NB4 (cell line): ENCODE results near the gene RNF212.
"Not testable (repeated sequence)": the region's sequence is repeated elsewhere in the genome, so short reads cannot be mapped to it uniquely, and the experiment has no call there.

Experiments
- DNase-seq: peaks from one replicate; pipeline ENCODE4 v3.0.0; 2010; ENCODE audit warnings: low read depth
- H3K4me3 ChIP-seq: one replicate; pipeline ENCODE4 v1.5.1; 2011; ENCODE audit warnings: mild to moderate bottlenecking, low read depth, low read length, moderate library complexity
- MYC ChIP-seq: IDR thresholded peaks from 2 replicates; pipeline ENCODE4 v1.6.1; 2011; ENCODE audit warnings: low read depth, low read length
- POLR2A ChIP-seq: IDR thresholded peaks from 2 replicates; pipeline ENCODE4 v1.6.1; 2011; ENCODE audit warnings: mild to moderate bottlenecking; ENCODE audit not compliant: insufficient read length; ENCODE audit errors: extremely low read depth
- TF ChIP-seq, protein P1 (sequence below): IDR thresholded peaks from 2 replicates; pipeline ENCODE4 v1.6.1; 2011; ENCODE audit warnings: low read depth, low read length
- TF ChIP-seq, protein P2 (sequence below): IDR thresholded peaks from one replicate; pipeline ENCODE4 v1.5.1; 2012; ENCODE audit warnings: low read depth, low read length

Gene RNF212

DNA sequence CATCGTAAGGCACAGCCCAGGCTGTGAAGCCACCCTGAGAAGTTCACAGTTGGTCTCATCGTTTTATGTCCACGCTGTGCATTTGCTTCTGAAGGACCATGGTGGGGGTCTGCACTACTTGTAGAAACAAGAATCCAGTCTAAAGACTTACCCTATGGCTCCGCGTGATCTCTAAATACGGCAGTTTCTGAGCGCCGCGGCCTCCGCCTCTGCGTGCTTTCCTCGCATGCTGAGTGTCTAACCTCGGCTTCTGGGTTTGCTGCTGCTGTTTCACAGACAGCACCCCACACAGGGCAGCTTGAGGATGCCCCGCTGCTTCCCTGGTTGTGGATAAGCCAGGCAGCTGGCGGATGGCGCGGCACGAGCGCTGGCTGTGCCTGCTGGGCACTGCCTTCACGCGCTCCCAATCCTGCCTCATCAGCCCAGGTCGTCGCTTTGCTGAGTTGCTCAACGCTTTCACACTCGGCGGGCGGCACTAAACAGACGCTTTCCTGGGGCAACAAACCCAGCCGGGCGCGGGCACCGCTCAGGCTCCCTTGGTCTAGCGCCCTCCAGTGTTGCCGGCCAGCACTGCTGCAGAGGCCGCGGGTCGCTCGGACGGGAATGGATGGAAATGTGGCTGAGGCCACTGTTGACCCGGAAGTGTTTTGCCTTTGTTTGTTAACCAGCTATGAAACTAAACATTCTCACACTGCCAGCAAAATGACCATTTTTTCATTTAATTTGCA is 62.7 kb downstream of the RNF212 start:
- DNase-seq, result no peak
- H3K4me3 ChIP-seq, result no peak overlapping the region

DNA sequence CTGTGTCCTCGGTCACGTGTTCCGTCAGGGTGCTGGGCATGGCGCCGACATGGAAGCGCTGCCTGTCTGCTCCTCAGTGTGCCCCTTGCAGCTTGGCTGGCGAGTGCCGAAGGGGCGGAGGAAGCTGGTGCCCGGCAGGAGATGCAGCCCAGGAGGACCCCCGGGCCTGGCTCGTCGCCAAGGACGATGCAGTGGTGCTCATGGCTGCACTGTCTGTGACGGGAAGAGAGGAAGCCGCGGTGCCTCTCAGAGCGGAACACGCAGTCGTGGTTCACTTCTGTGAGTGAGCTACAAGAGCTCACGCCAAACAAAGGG is 63.8 kb downstream of the RNF212 start:
- no peak for DNase-seq
- TF ChIP-seq POLR2A (no peak), MYC (no peak)
- TF ChIP-seq, protein P1, sequence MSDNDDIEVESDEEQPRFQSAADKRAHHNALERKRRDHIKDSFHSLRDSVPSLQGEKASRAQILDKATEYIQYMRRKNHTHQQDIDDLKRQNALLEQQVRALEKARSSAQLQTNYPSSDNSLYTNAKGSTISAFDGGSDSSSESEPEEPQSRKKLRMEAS, result no peak
- TF ChIP-seq, protein P2, sequence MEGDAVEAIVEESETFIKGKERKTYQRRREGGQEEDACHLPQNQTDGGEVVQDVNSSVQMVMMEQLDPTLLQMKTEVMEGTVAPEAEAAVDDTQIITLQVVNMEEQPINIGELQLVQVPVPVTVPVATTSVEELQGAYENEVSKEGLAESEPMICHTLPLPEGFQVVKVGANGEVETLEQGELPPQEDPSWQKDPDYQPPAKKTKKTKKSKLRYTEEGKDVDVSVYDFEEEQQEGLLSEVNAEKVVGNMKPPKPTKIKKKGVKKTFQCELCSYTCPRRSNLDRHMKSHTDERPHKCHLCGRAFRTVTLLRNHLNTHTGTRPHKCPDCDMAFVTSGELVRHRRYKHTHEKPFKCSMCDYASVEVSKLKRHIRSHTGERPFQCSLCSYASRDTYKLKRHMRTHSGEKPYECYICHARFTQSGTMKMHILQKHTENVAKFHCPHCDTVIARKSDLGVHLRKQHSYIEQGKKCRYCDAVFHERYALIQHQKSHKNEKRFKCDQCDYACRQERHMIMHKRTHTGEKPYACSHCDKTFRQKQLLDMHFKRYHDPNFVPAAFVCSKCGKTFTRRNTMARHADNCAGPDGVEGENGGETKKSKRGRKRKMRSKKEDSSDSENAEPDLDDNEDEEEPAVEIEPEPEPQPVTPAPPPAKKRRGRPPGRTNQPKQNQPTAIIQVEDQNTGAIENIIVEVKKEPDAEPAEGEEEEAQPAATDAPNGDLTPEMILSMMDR, result no peak
- no peak overlapping the region for H3K4me3 ChIP-seq

More for the DNA sequence above, 62.7 kb downstream of the RNF212 start:
- no peak for TF ChIP-seq MYC
- TF ChIP-seq, protein P2, result no peak
- TF ChIP-seq POLR2A, result no peak
- TF ChIP-seq, protein P1, result no peak

DNA sequence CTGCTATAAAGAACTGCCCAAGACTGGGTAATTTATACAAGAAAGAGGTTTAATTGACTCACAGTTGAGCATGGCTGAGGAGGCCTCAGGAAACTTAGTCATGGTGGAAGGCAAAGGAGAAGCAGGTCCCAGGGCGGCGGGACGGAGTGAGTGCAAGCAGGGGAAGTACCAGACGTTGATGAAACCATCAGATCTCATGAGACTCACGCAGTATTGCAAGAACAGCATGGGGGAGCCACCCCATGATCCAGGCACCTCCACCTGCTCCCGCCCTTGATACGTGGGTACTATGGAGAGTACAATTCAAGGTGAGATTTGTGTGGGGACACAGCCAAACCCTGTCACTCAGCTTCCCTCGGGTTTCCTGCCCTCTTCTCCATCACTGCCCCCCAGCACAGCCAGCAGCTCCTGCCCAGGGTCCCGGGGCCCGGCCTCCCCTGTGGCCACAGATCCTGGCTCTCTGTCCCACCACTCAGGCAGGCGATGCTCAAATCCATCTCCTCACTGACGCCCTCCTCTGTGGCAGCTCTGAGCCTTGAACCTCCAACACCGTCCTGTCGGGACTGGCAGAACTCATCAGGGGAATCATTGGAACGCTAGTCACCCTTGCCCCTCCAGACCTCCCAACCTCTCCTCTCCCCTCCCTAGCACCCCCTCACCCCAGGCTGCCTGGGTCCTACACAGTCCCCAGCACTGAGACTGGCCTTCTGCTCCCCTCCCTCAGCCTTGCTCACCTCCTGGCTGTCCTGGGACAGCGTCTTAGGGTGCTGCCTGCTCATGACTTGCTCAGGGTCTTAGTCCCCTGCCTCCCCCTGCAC is 64.4 kb downstream of the RNF212 start:
- TF ChIP-seq MYC (no peak), POLR2A (no peak)
- TF ChIP-seq, protein P1, result no peak
- TF ChIP-seq, protein P2, result no peak
- peak; percentile 89 for DNase-seq
- H3K4me3 ChIP-seq, result no peak overlapping the region

DNA sequence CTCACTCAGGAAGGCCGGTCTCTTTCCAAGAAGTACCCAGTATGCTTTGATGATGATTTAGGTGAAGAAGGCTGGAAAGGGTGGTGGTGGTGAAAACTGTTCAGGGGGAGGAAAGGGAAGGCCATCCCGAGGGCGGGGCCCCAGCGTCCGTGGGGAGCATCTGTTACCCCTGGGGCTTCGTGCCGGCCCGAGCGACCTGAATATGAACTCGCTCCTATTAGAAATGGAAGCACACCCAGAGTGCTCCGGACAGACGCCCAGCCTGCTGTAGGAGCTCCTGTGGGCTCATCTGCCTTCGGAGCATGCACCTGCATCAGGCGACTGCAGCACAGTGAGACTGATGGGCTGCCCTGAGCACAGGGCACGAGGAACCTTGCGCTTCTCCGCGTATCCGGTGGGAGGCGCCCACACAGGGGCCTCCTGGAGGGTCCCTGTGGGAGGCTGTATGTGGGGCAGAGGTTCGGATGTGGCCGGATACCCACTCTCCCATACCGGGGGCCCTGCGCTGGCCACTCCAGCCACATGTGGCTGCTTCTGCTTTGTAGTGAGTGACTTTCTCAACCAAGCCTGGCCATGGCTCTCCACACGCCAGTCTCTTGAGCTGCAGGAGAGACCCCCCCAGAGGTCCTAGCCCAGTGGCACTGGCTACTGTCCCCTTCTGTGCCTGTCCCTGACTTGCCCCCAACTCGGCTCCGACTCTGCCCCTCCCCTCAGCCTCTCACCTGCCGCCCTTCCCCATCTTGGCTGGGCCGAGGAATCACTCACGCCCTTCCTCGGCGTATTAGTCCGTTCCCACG is 65.2 kb downstream of the RNF212 start:
- TF ChIP-seq, protein P2, result peak; percentile 22
- no peak for TF ChIP-seq POLR2A
- peak; percentile 76 for DNase-seq
- no peak overlapping the region for H3K4me3 ChIP-seq

DNA sequence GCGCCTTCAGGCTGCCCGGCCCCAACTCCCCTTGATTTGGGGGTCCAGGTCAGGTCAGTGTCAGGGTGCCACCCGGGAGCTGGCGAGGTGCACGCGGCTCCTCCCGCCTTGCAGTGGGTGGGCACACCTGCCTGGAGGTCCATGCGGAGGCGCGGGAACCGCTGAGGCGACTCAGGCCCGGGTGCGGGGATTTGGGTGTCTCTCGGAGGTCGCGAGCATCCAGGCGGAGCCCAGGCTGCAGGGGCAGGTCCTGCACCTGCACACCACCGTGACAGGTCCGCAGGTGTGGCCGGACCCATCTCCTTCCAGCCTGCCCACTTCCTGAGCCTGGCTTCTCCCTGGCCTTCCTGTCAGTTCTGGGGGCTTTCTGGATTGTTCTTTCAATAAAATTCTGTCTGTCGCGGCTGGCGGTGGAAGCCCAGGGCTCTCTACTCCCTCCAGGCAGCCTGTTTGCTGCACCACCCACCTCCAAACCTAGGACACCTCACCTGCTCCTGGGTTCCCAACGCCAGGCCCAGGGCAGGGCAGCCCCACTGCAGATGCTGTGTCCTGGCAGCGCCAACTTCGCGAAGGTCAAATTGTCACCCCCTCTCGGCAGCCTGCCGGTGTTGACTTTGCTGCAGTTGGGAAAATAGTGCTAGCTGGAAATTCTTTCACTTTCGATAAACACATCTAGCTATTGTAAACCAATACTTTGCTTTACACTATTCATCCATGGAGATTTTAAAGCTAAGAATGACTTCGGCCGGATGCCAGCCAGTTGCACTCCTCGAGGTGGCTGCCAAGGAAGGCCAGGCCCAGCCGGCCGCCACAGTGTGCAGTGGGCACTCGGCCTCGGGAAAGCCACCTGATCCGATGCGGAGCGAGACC is 66.0 kb downstream of the RNF212 start:
- no peak for DNase-seq
- TF ChIP-seq MYC, result no peak
- TF ChIP-seq, protein P1, result no peak
- TF ChIP-seq, protein P2, result no peak
- TF ChIP-seq POLR2A, result no peak
- no peak overlapping the region for H3K4me3 ChIP-seq

DNA sequence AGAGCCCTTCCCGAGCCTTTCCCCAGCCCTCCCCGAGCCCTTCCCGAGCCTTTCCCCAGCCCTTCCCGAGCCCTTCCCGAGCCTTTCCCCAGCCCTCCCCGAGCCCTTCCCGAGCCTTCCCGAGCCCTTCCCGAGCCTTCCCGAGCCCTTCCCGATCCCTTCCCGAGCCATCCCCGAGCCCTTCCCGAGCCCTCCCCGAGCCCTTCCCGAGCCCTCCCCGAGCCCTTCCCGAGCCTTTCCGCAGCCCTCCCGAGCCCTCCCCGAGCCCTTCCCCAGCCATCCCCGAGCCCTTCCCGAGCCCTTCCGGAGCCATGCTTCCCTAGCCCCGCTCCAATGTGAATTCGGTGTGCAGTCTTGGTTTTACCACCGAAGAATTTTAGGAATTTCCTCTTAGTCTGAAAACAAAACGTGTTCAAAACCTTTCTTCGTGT is 66.8 kb downstream of the RNF212 start:
- peak; percentile 47 for DNase-seq

More for the DNA sequence above, 66.8 kb downstream of the RNF212 start:
- not testable (repeated sequence) for H3K4me3 ChIP-seq
